ENCODE data around the gene EXD2.

DNA sequence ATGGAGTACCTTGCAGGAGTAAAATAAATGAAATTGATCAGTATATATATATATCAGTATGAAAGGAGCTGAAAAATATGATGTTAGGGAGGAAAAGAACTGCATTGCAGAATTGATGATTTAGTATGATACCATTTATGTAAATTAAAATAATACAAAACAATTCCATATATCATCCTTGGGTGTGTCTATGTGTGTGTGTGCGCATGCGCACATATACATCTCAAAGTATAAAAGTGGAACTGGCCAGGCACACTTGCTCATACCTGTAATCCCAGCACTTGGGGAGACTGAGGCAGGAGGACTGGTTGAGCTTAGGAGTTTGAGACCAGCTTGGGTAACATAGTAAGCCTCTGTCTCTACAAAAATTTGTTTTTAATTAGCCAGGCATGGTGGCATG is 84.0 kb downstream of the EXD2 start:
- TF ChIP-seq, protein P1, sequence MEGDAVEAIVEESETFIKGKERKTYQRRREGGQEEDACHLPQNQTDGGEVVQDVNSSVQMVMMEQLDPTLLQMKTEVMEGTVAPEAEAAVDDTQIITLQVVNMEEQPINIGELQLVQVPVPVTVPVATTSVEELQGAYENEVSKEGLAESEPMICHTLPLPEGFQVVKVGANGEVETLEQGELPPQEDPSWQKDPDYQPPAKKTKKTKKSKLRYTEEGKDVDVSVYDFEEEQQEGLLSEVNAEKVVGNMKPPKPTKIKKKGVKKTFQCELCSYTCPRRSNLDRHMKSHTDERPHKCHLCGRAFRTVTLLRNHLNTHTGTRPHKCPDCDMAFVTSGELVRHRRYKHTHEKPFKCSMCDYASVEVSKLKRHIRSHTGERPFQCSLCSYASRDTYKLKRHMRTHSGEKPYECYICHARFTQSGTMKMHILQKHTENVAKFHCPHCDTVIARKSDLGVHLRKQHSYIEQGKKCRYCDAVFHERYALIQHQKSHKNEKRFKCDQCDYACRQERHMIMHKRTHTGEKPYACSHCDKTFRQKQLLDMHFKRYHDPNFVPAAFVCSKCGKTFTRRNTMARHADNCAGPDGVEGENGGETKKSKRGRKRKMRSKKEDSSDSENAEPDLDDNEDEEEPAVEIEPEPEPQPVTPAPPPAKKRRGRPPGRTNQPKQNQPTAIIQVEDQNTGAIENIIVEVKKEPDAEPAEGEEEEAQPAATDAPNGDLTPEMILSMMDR (IDR thresholded peaks at IDR 0.05): no peak
- no peak for TF ChIP-seq EP300 (IDR thresholded peaks at IDR 0.05)

Data from ovary (tissue), 3 donors.